ENCODE results near the gene PARP8. TPM values are rescaled to one million over a fixed set of nuclear protein-coding genes. Genes with fewer than 3 reads are reported as not detected.

The PARP8 gene
- total RNA-seq, 1 experiment from 2014 or later = 23.2 TPM

GRCh38 chr5:50814556-50814955, 148.1 kb downstream of the PARP8 start:
- ChIA-PET CTCF (no interaction called here), POLR2A (no interaction called here)
- no peak for TF ChIP-seq FOXK1 (CRISPR knock-in tag; IDR thresholded peaks at IDR 0.05)
- no peak for TF ChIP-seq SP1 (CRISPR knock-in tag; conservative IDR thresholded peaks at IDR 0.05)
- TF ChIP-seq ATF2 (CRISPR knock-in tag; IDR thresholded peaks at IDR 0.05; ENCODE audit: borderline replicate concordance, low read depth) = no peak
- TF ChIP-seq SMAD4 (CRISPR knock-in tag; IDR thresholded peaks at IDR 0.05) = no peak
- no peak for TF ChIP-seq ZNF416 (CRISPR knock-in tag; IDR thresholded peaks at IDR 0.05)
- no peak for ATAC-seq
- Mint-ChIP-seq H3K27ac (peak overlapping the region; percentile 74; the same call in 1 of the 2 replicates), H3K4me3 (no peak overlapping the region), H3K4me1 (no peaks in the 10 kb centered on the region), H3K27me3 (ENCODE audit: low read depth) (no peaks in the 10 kb centered on the region), H3K9me3 (peaks cover 20% of the 10 kb centered on the region), H3K36me3 (peaks cover 28% of the 10 kb centered on the region)
- DNase-seq (ENCODE audit: low spot score) = no peak

GRCh38 chr5:50822046-50822445, 155.6 kb downstream of the PARP8 start:
- Mint-ChIP-seq H3K9me3 (no peaks in the 10 kb centered on the region), H3K27me3 (ENCODE audit: low read depth) (no peaks in the 10 kb centered on the region), H3K36me3 (peaks cover 18% of the 10 kb centered on the region), H3K4me1 (no peaks in the 10 kb centered on the region), H3K27ac (no peak overlapping the region), H3K4me3 (no peak overlapping the region)
- no peak for TF ChIP-seq ETV6 (CRISPR knock-in tag; IDR thresholded peaks at IDR 0.05)
- TF ChIP-seq TP53 (CRISPR knock-in tag; IDR thresholded peaks at IDR 0.05) = no peak
- no peak for TF ChIP-seq FOXP4 (CRISPR knock-in tag; IDR thresholded peaks at IDR 0.05)
- TF ChIP-seq USF2 (CRISPR knock-in tag; IDR thresholded peaks at IDR 0.05) = no peak
- no peak for TF ChIP-seq JAZF1 (CRISPR knock-in tag; IDR thresholded peaks at IDR 0.05)
- TF ChIP-seq AR (CRISPR knock-in tag; IDR thresholded peaks at IDR 0.05) = no peak
- TF ChIP-seq SMAD3 (CRISPR knock-in tag; IDR thresholded peaks at IDR 0.05; ENCODE audit: borderline replicate concordance) = no peak
- no peak for TF ChIP-seq PRRX2 (CRISPR knock-in tag; IDR thresholded peaks at IDR 0.05)
- TF ChIP-seq HMGXB4 (CRISPR knock-in tag; IDR thresholded peaks at IDR 0.05) = no peak
- no peak for TF ChIP-seq NFATC4 (CRISPR knock-in tag; IDR thresholded peaks at IDR 0.05)
- TF ChIP-seq STAT6 (CRISPR knock-in tag; conservative IDR thresholded peaks at IDR 0.05; ENCODE audit: low read depth) = no peak
- TF ChIP-seq IRF2 (CRISPR knock-in tag; IDR thresholded peaks at IDR 0.05; ENCODE audit: borderline replicate concordance, low read depth) = no peak
- no peak for TF ChIP-seq ZMAT4 (CRISPR knock-in tag; IDR thresholded peaks at IDR 0.05)
- no peak for TF ChIP-seq ZNF671 (CRISPR knock-in tag; IDR thresholded peaks at IDR 0.05)
- no peak for TF ChIP-seq ATF3 (CRISPR knock-in tag; conservative IDR thresholded peaks at IDR 0.05)
- no peak for TF ChIP-seq MAX (CRISPR knock-in tag; IDR thresholded peaks at IDR 0.05)
- POLR2A ChIA-PET = no interaction called here
- DNase-seq (ENCODE audit: low spot score) (no peak), ATAC-seq (no peak)
- CTCF ChIA-PET = no interaction called here

Data from WTC11 (cell line).